ENCODE results near the gene IGHMBP2. TPM values are rescaled to one million over a fixed set of nuclear protein-coding genes. Genes with fewer than 3 reads are reported as not detected.

IGHMBP2 gene
- total and polyA plus RNA-seq, 9 of the 15 experiments (the other 6 are each of a cell fraction or from before 2014, with no cell fraction given): 1.6 to 24.8 (median 14.5) TPM

- TF ChIP-seq RERE (CRISPR knock-in tag; IDR thresholded peaks at IDR 0.05; ENCODE audit: borderline replicate concordance) (no peak), CTBP1 (IDR thresholded peaks at IDR 0.05; ENCODE audit: borderline replicate concordance) (no peak), XRCC3 (IDR thresholded peaks at IDR 0.05) (no peak), ZNF609 (CRISPR knock-in tag; IDR thresholded peaks at IDR 0.05; ENCODE audit: borderline replicate concordance) (no peak), RBM25 (IDR thresholded peaks at IDR 0.05; ENCODE audit: low read depth, low read length, severe bottlenecking) (no peak), SP1 (CRISPR knock-in tag; IDR thresholded peaks at IDR 0.05) (no peak), SPI1 (IDR thresholded peaks at IDR 0.05; ENCODE audit: borderline replicate concordance, low read depth, low read length) (no peak), RBBP5 (IDR thresholded peaks at IDR 0.05; ENCODE audit: borderline replicate concordance, insufficient read depth, low read length, poor library complexity, severe bottlenecking) (no peak), TARDBP (IDR thresholded peaks at IDR 0.05) (no peak), CGGBP1 (CRISPR knock-in tag; IDR thresholded peaks at IDR 0.05) (no peak), FOXK1 (CRISPR knock-in tag; IDR thresholded peaks at IDR 0.05; ENCODE audit: borderline replicate concordance) (no peak), SAP30 (IDR thresholded peaks at IDR 0.05; ENCODE audit: borderline replicate concordance, insufficient read depth, low read depth, low read length, poor library complexity, severe bottlenecking) (no peak)
- TF ChIP-seq, protein P1, sequence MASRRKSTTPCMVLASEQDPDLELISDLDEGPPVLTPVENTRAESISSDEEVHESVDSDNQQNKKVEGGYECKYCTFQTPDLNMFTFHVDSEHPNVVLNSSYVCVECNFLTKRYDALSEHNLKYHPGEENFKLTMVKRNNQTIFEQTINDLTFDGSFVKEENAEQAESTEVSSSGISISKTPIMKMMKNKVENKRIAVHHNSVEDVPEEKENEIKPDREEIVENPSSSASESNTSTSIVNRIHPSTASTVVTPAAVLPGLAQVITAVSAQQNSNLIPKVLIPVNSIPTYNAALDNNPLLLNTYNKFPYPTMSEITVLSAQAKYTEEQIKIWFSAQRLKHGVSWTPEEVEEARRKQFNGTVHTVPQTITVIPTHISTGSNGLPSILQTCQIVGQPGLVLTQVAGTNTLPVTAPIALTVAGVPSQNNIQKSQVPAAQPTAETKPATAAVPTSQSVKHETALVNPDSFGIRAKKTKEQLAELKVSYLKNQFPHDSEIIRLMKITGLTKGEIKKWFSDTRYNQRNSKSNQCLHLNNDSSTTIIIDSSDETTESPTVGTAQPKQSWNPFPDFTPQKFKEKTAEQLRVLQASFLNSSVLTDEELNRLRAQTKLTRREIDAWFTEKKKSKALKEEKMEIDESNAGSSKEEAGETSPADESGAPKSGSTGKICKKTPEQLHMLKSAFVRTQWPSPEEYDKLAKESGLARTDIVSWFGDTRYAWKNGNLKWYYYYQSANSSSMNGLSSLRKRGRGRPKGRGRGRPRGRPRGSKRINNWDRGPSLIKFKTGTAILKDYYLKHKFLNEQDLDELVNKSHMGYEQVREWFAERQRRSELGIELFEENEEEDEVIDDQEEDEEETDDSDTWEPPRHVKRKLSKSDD (conservative IDR thresholded peaks at IDR 0.05; ENCODE audit: low read length): no peak
Measured at GRCh38 chr11:68916439-68916838, 12.7 kb downstream of the IGHMBP2 start (continued).
